ENCODE measurements around the gene TBC1D9B.
A peak's percentile ranks its signal among the peaks of the same experiment; 100 is the strongest.

TBC1D9B gene

DNA sequence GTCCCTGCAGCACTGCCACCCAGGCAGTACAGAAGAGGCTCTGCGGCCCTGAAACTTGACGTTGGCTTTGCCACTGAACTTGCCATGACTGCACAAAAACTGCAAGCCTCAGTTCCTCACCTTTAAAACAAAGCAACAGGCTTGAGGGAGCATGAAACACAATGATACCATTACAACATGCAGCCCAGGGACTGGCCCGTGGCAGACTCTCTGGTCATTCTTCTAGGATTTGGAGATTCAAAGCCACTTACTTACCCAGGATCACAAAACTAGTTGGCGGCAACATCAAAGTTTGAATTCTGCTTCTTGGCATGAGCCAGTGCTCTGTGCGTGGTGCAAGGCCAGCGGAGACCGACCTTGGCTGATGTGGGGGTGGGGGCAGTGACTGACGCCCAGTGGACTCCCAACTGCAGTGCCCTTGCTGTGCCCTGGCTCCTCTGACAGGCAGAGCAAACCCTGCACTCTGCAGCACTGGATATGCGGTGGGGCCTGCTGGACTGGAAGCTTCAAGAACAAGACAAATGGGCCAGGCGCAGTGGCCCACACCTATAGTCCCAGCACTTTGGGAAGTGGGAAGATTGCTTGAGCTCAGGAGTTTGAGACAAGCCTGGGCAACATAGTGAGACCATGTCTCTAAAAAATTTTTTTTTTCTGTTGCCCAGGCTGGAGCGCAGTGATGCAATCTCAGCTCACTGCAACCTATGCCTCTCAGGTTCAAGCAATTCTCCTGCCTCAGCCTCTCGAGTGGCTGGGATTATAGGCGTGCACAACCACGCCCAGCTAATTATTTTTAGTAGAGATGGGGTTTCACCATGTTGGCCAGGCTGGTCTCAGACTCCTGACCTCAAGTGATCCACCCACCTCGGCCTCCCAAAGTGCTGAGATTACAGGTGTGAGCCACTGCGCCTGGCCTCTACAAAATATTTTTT lies 68.1 kb downstream of the TBC1D9B start:
- H3K9me3 ChIP-seq (replicated peaks in 1 of 2; ENCODE audit: control insufficient read depth in 2 of 2, insufficient read depth in 1 of 2, low read depth in 1 of 2, low read length in 2 of 2) = peaks cover 10 to 11% of the 10 kb centered on the region in 2 donors
- no peak overlapping the region for H2BK5ac ChIP-seq (ENCODE audit: low read length)
- H3K9ac ChIP-seq (ENCODE audit: low read depth, low read length, poor library complexity) = no peak overlapping the region
- H3K23ac ChIP-seq (ENCODE audit: low read depth, low read length, poor library complexity) = peak overlapping the region; percentile 89
- H4K91ac ChIP-seq (ENCODE audit: low read depth, low read length, poor library complexity) = no peak overlapping the region
- no peaks in the 10 kb centered on the region for H3K4me1 ChIP-seq (ENCODE audit: control insufficient read depth in 2 of 2, insufficient read depth in 1 of 2, low read depth in 1 of 2, low read length in 2 of 2)
- no peak overlapping the region for H3K4ac ChIP-seq (ENCODE audit: low read length)
- peaks cover 54 to 81% of the 10 kb centered on the region in 2 donors for H3K36me3 ChIP-seq (replicated peaks in 1 of 2; ENCODE audit: control insufficient read depth in 2 of 2, insufficient read depth in 2 of 2, low read length in 2 of 2)
- no peak overlapping the region for H3K4me3 ChIP-seq (ENCODE audit: low read length in 2 of 2)
- no CpG with 5 or more reads among the region's 16 CpGs for WGBS, 2 donors (ENCODE audit: extremely low coverage in 2 of 2, insufficient read length in 2 of 2, insufficient replicate concordance in 1 of 2)
- no peak overlapping the region for H3K14ac ChIP-seq (ENCODE audit: low read length)
- H3K79me1 ChIP-seq (ENCODE audit: low read depth, low read length) = peaks cover 4% of the 10 kb centered on the region
- H3K27ac ChIP-seq (replicated peaks; ENCODE audit: low read length) = no peak overlapping the region
- no peak overlapping the region for H4K8ac ChIP-seq (ENCODE audit: low read depth, low read length)
- no peak overlapping the region for H3K18ac ChIP-seq (ENCODE audit: low read length)
- DNase-seq (ENCODE audit: low spot score) = no peak
- no peak overlapping the region for H2AK5ac ChIP-seq (ENCODE audit: low read depth, low read length)
- no peak overlapping the region for H2BK120ac ChIP-seq (ENCODE audit: low read depth, low read length)
- H3K27me3 ChIP-seq (ENCODE audit: control insufficient read depth in 3 of 3, insufficient read depth in 3 of 3, low read depth in 1 of 3, low read length in 3 of 3) = no peaks in the 10 kb centered on the region
- H3K4me2 ChIP-seq (ENCODE audit: insufficient read depth, low read length, poor library complexity, severe bottlenecking) = no peak overlapping the region
- H2BK15ac ChIP-seq (ENCODE audit: low read length) = no peak overlapping the region
- H2AFZ ChIP-seq (ENCODE audit: low read length) = no peak overlapping the region
- no peak overlapping the region for H2BK12ac ChIP-seq (ENCODE audit: low read length)

DNA sequence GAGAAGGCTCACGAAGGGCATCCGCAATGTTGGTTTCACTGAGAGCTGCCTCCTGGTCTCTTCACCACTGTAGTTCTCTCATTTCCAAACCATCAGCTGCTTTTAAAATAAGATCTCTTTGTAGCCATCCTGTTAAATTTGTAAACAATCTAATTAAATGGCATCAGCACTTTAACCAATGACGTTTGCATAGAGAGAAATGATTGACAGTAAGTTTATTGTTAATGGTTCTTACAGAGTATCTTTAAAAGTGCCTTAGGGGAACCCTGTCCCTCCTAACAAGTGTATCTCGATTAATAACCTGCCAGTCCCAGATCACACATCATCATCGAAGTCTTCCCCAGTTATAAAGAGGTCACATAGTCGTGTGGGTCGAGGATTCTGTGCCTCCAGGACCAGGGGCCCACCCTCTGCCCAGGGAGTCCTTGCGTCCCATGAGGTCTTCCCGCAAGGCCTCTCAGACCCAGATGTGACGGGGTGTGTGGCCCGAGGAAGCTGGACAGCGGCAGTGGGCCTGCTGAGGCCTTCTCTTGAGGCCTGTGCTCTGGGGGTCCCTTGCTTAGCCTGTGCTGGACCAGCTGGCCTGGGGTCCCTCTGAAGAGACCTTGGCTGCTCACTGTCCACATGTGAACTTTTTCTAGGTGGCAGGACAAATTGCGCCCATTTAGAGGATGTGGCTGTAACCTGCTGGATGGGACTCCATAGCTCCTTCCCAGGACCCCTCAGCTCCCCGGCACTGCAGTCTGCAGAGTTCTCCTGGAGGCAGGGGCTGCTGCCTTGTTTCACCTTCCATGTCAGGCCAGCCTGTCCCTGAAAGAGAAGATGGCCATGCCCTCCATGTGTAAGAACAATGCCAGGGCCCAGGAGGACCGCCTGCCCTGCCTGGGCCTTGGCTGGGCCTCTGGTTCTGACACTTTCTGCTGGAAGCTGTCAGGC lies 70.4 kb downstream of the TBC1D9B start:
- no peak overlapping the region for H2BK12ac ChIP-seq (ENCODE audit: low read length)
- peaks cover 7% of the 10 kb centered on the region for H3K79me1 ChIP-seq (ENCODE audit: low read depth, low read length)
- no peak overlapping the region for H2BK5ac ChIP-seq (ENCODE audit: low read length)
- H2AK5ac ChIP-seq (ENCODE audit: low read depth, low read length) = no peak overlapping the region
- H3K4me2 ChIP-seq (ENCODE audit: insufficient read depth, low read length, poor library complexity, severe bottlenecking) = no peak overlapping the region
- no peak overlapping the region for H3K18ac ChIP-seq (ENCODE audit: low read length)
- H2BK120ac ChIP-seq (ENCODE audit: low read depth, low read length) = no peak overlapping the region
- H3K4me3 ChIP-seq (ENCODE audit: low read length in 2 of 2) = peak overlapping the region in 1 of 2 donors; percentile 33
- peaks cover 63 to 82% of the 10 kb centered on the region in 2 donors for H3K36me3 ChIP-seq (replicated peaks in 1 of 2; ENCODE audit: control insufficient read depth in 2 of 2, insufficient read depth in 2 of 2, low read length in 2 of 2)
- no peaks in the 10 kb centered on the region for H3K27me3 ChIP-seq (ENCODE audit: control insufficient read depth in 3 of 3, insufficient read depth in 3 of 3, low read depth in 1 of 3, low read length in 3 of 3)
- no peak overlapping the region for H2AFZ ChIP-seq (ENCODE audit: low read length)
- DNase-seq (ENCODE audit: low spot score) = no peak
- peak overlapping the region; percentile 93 for H3K23ac ChIP-seq (ENCODE audit: low read depth, low read length, poor library complexity)
- H3K9ac ChIP-seq (ENCODE audit: low read depth, low read length, poor library complexity) = no peak overlapping the region
- H3K9me3 ChIP-seq (replicated peaks in 1 of 2; ENCODE audit: control insufficient read depth in 2 of 2, insufficient read depth in 1 of 2, low read depth in 1 of 2, low read length in 2 of 2) = peaks cover 0 to 5% of the 10 kb centered on the region in 2 donors
- no peak overlapping the region for H2BK15ac ChIP-seq (ENCODE audit: low read length)
- H3K4me1 ChIP-seq (ENCODE audit: control insufficient read depth in 2 of 2, insufficient read depth in 1 of 2, low read depth in 1 of 2, low read length in 2 of 2) = no peaks in the 10 kb centered on the region
- H3K4ac ChIP-seq (ENCODE audit: low read length) = no peak overlapping the region
- H4K91ac ChIP-seq (ENCODE audit: low read depth, low read length, poor library complexity) = no peak overlapping the region
- no peak overlapping the region for H3K27ac ChIP-seq (replicated peaks; ENCODE audit: low read length)
- H3K14ac ChIP-seq (ENCODE audit: low read length) = no peak overlapping the region
- peak overlapping the region; percentile 45 for H4K8ac ChIP-seq (ENCODE audit: low read depth, low read length)
- no CpG with 5 or more reads among the region's 15 CpGs for WGBS, 2 donors (ENCODE audit: extremely low coverage in 2 of 2, insufficient read length in 2 of 2, insufficient replicate concordance in 1 of 2)

DNA sequence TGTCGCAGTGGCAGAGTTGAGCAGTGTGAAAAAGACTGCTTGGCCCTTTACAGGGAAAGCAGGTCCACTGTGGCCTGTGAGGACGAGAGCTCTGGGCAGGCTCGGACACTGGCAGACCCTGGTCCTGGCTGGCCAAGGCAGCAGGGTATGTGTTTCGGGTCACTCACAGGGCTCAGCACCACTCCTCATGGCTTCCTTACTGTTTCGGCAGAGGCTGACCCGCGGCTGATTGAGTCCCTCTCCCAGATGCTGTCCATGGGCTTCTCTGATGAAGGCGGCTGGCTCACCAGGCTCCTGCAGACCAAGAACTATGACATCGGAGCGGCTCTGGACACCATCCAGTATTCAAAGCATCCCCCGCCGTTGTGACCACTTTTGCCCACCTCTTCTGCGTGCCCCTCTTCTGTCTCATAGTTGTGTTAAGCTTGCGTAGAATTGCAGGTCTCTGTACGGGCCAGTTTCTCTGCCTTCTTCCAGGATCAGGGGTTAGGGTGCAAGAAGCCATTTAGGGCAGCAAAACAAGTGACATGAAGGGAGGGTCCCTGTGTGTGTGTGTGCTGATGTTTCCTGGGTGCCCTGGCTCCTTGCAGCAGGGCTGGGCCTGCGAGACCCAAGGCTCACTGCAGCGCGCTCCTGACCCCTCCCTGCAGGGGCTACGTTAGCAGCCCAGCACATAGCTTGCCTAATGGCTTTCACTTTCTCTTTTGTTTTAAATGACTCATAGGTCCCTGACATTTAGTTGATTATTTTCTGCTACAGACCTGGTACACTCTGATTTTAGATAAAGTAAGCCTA lies 71.3 kb downstream of the TBC1D9B start:
- no peaks in the 10 kb centered on the region for H3K4me1 ChIP-seq (ENCODE audit: control insufficient read depth in 2 of 2, insufficient read depth in 1 of 2, low read depth in 1 of 2, low read length in 2 of 2)
- H3K14ac ChIP-seq (ENCODE audit: low read length) = no peak overlapping the region
- H2AFZ ChIP-seq (ENCODE audit: low read length) = no peak overlapping the region
- H3K27me3 ChIP-seq (ENCODE audit: control insufficient read depth in 3 of 3, insufficient read depth in 3 of 3, low read depth in 1 of 3, low read length in 3 of 3) = no peaks in the 10 kb centered on the region
- no peak overlapping the region for H2BK5ac ChIP-seq (ENCODE audit: low read length)
- peaks cover 11% of the 10 kb centered on the region for H3K79me1 ChIP-seq (ENCODE audit: low read depth, low read length)
- no peak overlapping the region for H3K27ac ChIP-seq (replicated peaks; ENCODE audit: low read length)
- H3K36me3 ChIP-seq (replicated peaks in 1 of 2; ENCODE audit: control insufficient read depth in 2 of 2, insufficient read depth in 2 of 2, low read length in 2 of 2) = peaks cover 62 to 83% of the 10 kb centered on the region in 2 donors
- no peak overlapping the region for H3K4me2 ChIP-seq (ENCODE audit: insufficient read depth, low read length, poor library complexity, severe bottlenecking)
- H3K18ac ChIP-seq (ENCODE audit: low read length) = no peak overlapping the region
- H3K9ac ChIP-seq (ENCODE audit: low read depth, low read length, poor library complexity) = peak overlapping the region; percentile 1
- no peak overlapping the region for H3K4me3 ChIP-seq (ENCODE audit: low read length in 2 of 2)
- H3K9me3 ChIP-seq (replicated peaks in 1 of 2; ENCODE audit: control insufficient read depth in 2 of 2, insufficient read depth in 1 of 2, low read depth in 1 of 2, low read length in 2 of 2) = peaks cover 0 to 7% of the 10 kb centered on the region in 2 donors
- H4K91ac ChIP-seq (ENCODE audit: low read depth, low read length, poor library complexity) = no peak overlapping the region
- no peak overlapping the region for H2BK12ac ChIP-seq (ENCODE audit: low read length)
- H3K23ac ChIP-seq (ENCODE audit: low read depth, low read length, poor library complexity) = peak overlapping the region; percentile 49
- H2AK5ac ChIP-seq (ENCODE audit: low read depth, low read length) = no peak overlapping the region
- H4K8ac ChIP-seq (ENCODE audit: low read depth, low read length) = no peak overlapping the region
- H3K4ac ChIP-seq (ENCODE audit: low read length) = no peak overlapping the region
- no CpG with 5 or more reads among the region's 19 CpGs for WGBS, 2 donors (ENCODE audit: extremely low coverage in 2 of 2, insufficient read length in 2 of 2, insufficient replicate concordance in 1 of 2)
- no peak overlapping the region for H2BK120ac ChIP-seq (ENCODE audit: low read depth, low read length)
- no peak overlapping the region for H2BK15ac ChIP-seq (ENCODE audit: low read length)
- no peak for DNase-seq (ENCODE audit: low spot score)

Data from neuronal stem cell (in vitro differentiated cells).